GM12875 (cell line): ENCODE measurements around the gene CAMK1D.
"Not testable (repeated sequence)": the region's sequence is repeated elsewhere in the genome, so short reads cannot be mapped to it uniquely, and the experiment has no call there.

Experiments used
- H3K4me3 ChIP-seq: one replicate; pipeline ENCODE4 v1.5.1; 2011; ENCODE audit warnings: low read depth, low read length, control low read depth
- TF ChIP-seq, protein P1 (sequence below): IDR thresholded peaks from 2 replicates; pipeline ENCODE4 v1.5.1; 2011; ENCODE audit warnings: low read depth, mild to moderate bottlenecking, control low read depth, inconsistent platforms, low read length, moderate library complexity, borderline replicate concordance; ENCODE audit not compliant: insufficient read depth

CAMK1D gene

GRCh38 chr10:12489357-12489756 lies 140.0 kb downstream of the CAMK1D start:
- TF ChIP-seq, protein P1, sequence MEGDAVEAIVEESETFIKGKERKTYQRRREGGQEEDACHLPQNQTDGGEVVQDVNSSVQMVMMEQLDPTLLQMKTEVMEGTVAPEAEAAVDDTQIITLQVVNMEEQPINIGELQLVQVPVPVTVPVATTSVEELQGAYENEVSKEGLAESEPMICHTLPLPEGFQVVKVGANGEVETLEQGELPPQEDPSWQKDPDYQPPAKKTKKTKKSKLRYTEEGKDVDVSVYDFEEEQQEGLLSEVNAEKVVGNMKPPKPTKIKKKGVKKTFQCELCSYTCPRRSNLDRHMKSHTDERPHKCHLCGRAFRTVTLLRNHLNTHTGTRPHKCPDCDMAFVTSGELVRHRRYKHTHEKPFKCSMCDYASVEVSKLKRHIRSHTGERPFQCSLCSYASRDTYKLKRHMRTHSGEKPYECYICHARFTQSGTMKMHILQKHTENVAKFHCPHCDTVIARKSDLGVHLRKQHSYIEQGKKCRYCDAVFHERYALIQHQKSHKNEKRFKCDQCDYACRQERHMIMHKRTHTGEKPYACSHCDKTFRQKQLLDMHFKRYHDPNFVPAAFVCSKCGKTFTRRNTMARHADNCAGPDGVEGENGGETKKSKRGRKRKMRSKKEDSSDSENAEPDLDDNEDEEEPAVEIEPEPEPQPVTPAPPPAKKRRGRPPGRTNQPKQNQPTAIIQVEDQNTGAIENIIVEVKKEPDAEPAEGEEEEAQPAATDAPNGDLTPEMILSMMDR: no peak
- H3K4me3 ChIP-seq: no peak overlapping the region

GRCh38 chr10:12489806-12490205 lies 140.5 kb downstream of the CAMK1D start:
- no peak overlapping the region for H3K4me3 ChIP-seq
- TF ChIP-seq, protein P1: no peak

DNA sequence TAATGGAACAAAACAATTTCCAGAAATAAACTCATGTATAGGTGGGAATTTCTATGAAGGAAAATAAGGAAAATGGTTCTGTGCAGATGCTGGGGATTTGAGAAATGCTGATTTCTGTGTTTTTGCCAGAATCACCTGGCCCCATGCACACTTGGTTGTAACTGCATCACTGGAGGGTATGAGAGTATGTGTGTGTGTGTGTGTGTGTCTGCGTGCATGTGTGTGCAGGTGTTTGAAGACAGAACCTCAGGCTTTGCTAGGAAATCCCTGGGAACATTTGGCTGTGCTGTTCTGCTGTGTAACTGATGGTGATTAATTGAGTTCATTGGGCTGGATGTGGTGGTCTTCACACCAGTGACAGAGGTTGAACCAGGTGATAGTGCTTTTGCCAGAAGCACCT lies 141.6 kb downstream of the CAMK1D start:
- TF ChIP-seq, protein P1: no peak
- H3K4me3 ChIP-seq: no peak overlapping the region

DNA sequence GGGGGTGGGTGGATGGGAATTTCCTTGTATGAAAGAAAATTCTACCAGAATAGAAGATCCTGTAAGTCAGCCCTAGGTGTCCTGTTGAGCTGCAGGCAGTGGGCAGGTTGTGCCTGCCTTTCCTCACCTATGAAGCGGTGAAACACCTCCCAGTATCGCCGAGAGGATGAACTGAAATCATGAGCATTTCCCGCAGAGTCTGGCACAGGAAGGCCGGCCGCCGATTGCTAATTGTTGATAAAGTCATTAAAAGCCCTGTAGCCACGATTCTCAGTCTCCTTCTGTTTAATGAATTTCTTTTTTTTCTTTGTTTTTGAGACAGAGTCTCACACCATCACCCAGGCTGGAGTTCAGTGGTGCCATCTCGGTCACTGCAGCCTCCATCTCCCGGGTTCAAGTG lies 142.1 kb downstream of the CAMK1D start:
- TF ChIP-seq, protein P1: no peak

GRCh38 chr10:12492016-12492415 lies 142.7 kb downstream of the CAMK1D start:
- H3K4me3 ChIP-seq: no peak overlapping the region
- TF ChIP-seq, protein P1: no peak

More for the DNA sequence above, 142.1 kb downstream of the CAMK1D start:
- H3K4me3 ChIP-seq: no peak overlapping the region

- H3K4me3 ChIP-seq: not testable (repeated sequence)
These were observed 147.7 kb downstream of the CAMK1D start for GRCh38 chr10:12497046-12497445.

GRCh38 chr10:12499076-12499986 lies 150.0 kb downstream of the CAMK1D start:
- no peak overlapping the region for H3K4me3 ChIP-seq
- TF ChIP-seq, protein P1: no peak
